Epidermal melanocyte (primary cell): ENCODE data around the gene PXYLP1.

ENCODE experiments used
- DNase-seq: peaks from one replicate; pipeline ENCODE4 v3.0.0; 2011; ENCODE audit warnings: low spot score; ENCODE audit not compliant: insufficient read length

PXYLP1 gene

GRCh38 chr3:141249041-141249440 is 17.4 kb downstream of the PXYLP1 start:
- DNase-seq, result no peak

DNA sequence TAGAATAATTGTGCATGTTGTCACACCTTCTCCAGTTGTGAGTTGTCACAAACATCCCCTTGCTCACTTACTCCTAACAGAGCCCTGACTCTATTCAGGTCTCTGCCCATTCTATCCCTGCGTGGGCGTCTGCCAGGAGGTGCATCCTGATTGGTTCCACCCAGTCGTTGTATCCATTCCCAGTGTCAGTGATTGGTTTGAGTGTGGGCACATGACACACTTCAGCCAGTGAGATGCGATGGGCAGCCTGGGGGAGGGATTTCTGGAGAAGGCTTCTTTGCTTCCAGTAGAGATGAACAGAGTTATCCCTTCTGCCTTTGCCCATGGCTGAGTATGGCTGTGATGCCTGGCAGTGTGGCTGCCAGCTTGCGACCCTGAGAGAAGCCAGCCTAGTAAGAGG is 18.7 kb downstream of the PXYLP1 start:
- DNase-seq, result no peak

- DNase-seq, result no peak
Measured at GRCh38 chr3:141250828-141251227, 19.2 kb downstream of the PXYLP1 start.

DNA sequence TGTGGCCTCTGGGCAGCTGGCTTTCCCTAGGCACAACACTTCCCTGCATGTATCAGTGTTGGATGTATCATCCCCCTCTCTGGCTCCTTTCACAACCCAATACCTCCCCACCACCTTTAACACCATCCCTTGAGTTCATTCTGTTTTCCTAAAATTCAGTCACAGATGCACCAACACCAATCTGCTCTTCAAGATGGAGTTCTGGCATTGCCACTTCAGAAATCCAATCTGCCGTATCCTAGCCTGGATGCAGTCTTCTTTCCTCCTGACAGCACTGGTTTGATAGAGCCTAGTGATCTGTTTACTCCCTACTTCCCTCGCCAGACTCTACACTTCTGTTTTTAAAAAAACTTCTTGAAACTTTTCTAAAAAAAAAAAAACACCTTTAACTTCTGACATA is 21.7 kb downstream of the PXYLP1 start:
- no peak for DNase-seq

- no peak for DNase-seq
Measured at GRCh38 chr3:141253811-141254210, 22.2 kb downstream of the PXYLP1 start.

DNA sequence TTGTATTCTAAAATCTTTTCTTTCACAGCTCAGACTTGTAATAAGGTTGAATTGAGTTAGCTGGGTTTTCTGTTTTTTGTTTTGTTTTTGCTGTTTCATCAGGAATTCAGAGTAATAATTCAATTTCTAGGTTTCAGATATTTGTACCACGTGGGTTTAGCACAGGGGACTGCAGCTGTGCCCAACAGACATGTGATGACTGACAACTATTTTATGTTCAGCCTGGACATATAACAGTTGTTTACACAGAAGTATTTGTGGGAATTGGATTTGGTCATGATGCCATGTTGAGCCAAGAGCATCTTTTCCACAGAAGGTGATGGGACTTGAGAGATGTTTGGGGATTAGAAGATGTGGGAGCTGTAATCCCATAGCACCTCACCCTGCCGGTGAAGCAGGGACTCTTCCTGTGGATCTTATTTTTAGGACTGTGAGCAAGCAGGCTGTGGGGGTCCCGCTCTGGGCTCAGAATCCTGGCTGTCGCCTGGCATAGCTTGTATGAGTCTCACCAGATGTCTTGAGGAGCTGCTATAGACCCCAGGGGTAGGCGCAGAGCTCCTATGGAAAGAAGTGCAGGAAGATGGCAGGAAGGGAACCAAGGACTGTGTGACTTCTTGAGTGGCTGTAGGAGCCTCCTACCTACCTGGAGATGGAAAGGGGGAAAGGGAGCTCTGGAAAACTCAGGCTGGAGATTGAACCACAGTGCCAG is 23.7 kb downstream of the PXYLP1 start:
- no peak for DNase-seq

GRCh38 chr3:141255846-141256261 is 24.2 kb downstream of the PXYLP1 start:
- no peak for DNase-seq

- DNase-seq, result no peak
Measured at GRCh38 chr3:141256820-141257219, 25.2 kb downstream of the PXYLP1 start.

- DNase-seq, result no peak
Measured at GRCh38 chr3:141257961-141258360, 26.3 kb downstream of the PXYLP1 start.

GRCh38 chr3:141258973-141259372 is 27.3 kb downstream of the PXYLP1 start:
- no peak for DNase-seq

GRCh38 chr3:141259821-141260629 is 28.4 kb downstream of the PXYLP1 start:
- DNase-seq, result no peak

- DNase-seq, result no peak
Measured at GRCh38 chr3:141260630-141260927, 29.0 kb downstream of the PXYLP1 start.

DNA sequence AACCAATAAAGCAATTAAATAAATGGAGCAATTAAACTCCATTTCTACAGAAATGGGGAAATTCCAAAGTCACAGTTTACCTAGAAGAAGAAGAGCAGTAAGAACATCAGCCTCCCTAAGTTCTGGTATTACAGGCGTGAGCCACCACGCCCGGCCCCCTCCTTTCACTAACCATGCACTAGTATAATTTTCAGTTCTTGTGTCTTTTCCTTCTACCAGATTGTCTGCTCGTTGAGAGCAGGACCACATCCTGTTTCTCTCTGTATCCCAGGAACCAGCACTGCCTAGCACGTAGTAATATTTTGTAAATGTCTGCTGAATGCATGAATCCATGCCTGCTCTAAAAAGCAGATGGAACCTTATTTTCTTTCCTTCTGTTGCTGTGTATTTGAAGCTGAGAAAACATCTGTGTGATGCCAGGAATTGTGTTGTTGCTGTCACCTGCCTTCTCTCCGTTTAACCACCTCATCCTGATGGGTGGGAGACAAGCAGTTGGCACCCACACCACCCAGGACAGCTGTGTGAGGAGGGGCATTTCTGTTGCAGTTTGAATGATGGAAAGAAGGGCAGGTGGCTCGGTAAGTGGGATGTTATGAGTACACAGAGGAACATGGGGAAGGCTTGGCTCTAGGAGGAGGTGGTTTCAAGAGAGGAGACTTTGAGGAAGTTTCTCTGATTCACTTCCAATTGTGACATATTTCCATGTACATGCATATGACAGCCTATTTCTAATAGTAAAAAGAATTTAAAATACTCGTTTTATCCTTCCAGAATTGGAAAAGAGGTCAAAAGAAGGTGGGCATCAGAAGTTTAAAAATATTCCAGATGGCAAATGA is 30.1 kb downstream of the PXYLP1 start:
- DNase-seq, result no peak

- DNase-seq, result no peak
Measured at GRCh38 chr3:141262308-141262705, 30.7 kb downstream of the PXYLP1 start.

DNA sequence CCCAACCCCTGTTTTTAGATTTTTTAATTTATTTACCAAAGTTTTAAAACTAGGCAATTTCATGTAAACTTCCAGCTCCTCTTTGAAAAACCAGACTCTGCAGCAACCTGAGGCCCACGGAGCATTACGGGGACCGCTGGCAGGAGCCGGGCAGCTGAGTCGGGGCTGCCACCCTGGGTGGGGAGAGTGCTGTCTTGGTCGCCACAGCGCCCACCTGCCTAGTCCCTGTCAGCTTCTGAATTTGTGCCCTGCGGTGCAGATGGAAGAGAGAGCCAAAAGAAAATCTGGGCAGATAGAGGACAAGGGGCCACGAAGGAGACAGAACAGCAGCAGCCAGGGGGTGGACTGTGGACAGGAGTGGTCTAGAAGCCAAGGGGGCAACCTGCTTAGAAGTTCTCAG is 34.6 kb downstream of the PXYLP1 start:
- DNase-seq, result no peak

DNA sequence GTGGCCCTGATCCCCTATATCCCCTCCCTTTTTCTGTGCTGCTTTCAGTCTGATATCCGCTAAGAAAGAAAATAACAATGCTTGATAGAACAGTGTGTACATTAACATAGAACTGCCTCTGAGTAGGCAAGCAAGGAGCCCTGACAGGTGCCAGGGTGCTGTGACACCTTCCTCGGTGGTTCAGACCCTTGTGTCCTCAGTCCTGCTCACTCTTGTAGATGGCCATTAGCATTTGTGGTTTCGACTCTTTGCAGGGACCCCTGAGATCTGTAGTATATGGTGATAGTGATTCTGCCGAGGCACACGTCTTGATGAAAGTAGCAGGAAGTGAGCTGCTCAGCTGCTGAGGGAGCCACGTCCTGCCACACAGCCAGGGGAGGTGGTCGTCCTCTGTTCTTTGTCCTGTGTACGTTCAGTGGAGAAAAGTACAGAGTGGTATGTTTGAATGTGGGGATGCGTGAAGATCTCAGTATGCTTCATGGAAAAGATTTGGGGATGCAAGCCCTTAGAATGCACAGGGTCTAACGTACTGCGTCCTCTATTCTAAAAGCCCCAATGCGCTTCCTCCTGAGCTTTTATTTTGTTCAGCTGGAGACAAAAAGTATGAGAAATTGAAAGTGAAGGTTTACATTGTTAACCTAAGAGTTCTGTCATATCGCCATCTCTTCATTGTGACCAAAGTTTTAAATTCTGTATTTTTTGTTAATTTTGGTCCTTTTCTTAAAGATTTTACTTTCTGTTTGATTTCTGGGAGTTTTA is 35.4 kb downstream of the PXYLP1 start:
- no peak for DNase-seq

DNA sequence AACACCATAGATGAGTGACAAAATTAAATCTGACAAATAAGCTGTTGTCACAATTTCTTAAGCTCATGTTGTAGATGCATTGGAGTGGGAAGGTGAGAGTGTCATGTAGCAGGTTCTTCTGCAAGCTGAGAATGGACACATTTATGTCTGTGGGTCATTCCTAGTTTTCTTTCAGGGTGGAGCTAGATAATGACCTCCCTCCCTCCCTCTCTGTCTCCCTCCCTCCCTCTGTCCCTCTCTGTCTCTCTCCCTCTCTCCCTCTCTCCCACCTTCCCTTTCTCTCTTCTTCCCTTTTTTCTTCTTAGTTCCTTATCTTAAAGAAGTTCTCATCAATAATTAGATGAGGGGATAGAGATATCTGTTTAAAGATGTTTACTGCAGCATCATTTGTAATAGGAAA is 36.0 kb downstream of the PXYLP1 start:
- DNase-seq, result no peak

GRCh38 chr3:141268306-141268705 is 36.7 kb downstream of the PXYLP1 start:
- no peak for DNase-seq

DNA sequence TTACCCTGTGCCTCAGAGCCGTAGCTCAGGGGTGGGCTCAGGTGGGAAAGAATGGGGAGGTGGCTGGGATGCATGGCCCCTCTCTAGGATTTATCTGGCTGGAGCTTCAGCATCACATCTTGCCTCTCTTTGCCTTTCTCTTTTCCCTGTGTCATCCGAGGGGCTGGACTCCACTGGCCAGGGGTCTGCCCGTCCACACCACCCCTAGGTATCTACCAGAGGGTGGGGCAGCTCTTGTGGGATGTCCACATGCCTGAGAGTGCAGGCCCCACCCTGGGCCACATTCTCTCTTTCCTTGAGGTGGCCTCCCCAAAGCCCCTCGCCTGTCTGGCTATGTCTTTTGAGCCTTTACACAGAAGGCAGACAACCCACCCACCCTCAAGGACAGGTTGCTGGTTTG is 37.2 kb downstream of the PXYLP1 start:
- no peak for DNase-seq

DNA sequence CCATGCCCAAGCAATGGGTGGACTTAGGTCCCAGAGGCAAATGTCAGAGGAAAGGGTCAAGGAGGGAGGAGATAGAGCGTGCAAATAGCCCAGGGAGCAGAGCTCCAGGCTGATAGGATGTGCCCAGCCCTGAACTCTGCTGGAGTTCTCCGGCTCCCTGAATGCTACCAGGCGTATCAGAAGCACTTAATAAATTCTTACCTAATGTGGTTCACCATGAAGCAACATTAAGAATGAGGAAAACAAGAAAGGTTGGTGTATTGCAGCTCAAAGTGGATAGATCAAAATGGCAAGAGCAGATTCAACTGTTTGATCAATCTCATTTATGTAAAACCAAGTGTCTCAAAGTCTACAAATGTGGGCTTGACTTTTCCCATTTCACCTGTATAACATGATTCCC is 38.3 kb downstream of the PXYLP1 start:
- no peak for DNase-seq

- no peak for DNase-seq
Measured at GRCh38 chr3:141271279-141272030, 39.8 kb downstream of the PXYLP1 start.
